ENCODE data around the gene SOX13. TPM values are rescaled to one million over a fixed set of nuclear protein-coding genes. Genes with fewer than 3 reads are reported as not detected.
A peak's percentile ranks its signal among the peaks of the same experiment; 100 is the strongest.

SOX13 gene
- total RNA-seq, 4 donors from 2014 or later = 15.7 to 139 (median 37.9) TPM

GRCh38 chr1:204062106-204062505 is 10.8 kb upstream of the SOX13 start:
- intact Hi-C loops (cut with DNase I; ENCODE audit: low total_unique reads) = no loop called here

GRCh38 chr1:204065174-204065985 is 7.5 kb upstream of the SOX13 start:
- no peak overlapping the region for H3K4me3 ChIP-seq
- intact Hi-C loops (cut with DNase I; ENCODE audit: low total_unique reads) = no loop called here
- no peaks in the 10 kb centered on the region for H3K4me1 ChIP-seq
- no peaks in the 10 kb centered on the region for H3K9me3 ChIP-seq
- H3K27ac ChIP-seq = no peak overlapping the region
- no peaks in the 10 kb centered on the region for H3K36me3 ChIP-seq
- no peak for TF ChIP-seq POLR2A (IDR thresholded peaks at IDR 0.05)
- no peak for TF ChIP-seq CTCF (IDR thresholded peaks at IDR 0.05)
- DNase-seq = peak; percentile 62 to 72
- no peaks in the 10 kb centered on the region for H3K27me3 ChIP-seq

More at GRCh38 chr1:204062106-204062505, 10.8 kb upstream of the SOX13 start:
- H3K27ac ChIP-seq = no peak overlapping the region
- H3K9me3 ChIP-seq = no peaks in the 10 kb centered on the region
- DNase-seq = no peak
- TF ChIP-seq POLR2A (IDR thresholded peaks at IDR 0.05) (no peak), CTCF (IDR thresholded peaks at IDR 0.05) (no peak)
- H3K27me3 ChIP-seq = no peaks in the 10 kb centered on the region
- H3K4me3 ChIP-seq = no peak overlapping the region
- no peaks in the 10 kb centered on the region for H3K4me1 ChIP-seq
- no peaks in the 10 kb centered on the region for H3K36me3 ChIP-seq

GRCh38 chr1:204065986-204066300 is 7.0 kb upstream of the SOX13 start:
- Histone ChIP-seq H3K36me3 (no peaks in the 10 kb centered on the region), H3K27ac (no peak overlapping the region), H3K9me3 (no peaks in the 10 kb centered on the region), H3K4me3 (no peak overlapping the region), H3K27me3 (no peaks in the 10 kb centered on the region), H3K4me1 (no peaks in the 10 kb centered on the region)
- DNase-seq = no peak
- TF ChIP-seq POLR2A (IDR thresholded peaks at IDR 0.05) = no peak
- TF ChIP-seq CTCF (IDR thresholded peaks at IDR 0.05) = no peak
- intact Hi-C loops (cut with DNase I; ENCODE audit: low total_unique reads) = no loop called here

- Histone ChIP-seq H3K27me3 (no peaks in the 10 kb centered on the region), H3K27ac (no peak overlapping the region), H3K4me1 (no peaks in the 10 kb centered on the region), H3K36me3 (no peaks in the 10 kb centered on the region), H3K4me3 (no peak overlapping the region), H3K9me3 (no peaks in the 10 kb centered on the region)
- no peak for DNase-seq
- intact Hi-C loops (cut with DNase I; ENCODE audit: low total_unique reads) = no loop called here
- TF ChIP-seq CTCF (IDR thresholded peaks at IDR 0.05) = no peak
- TF ChIP-seq POLR2A (IDR thresholded peaks at IDR 0.05) = no peak
These were observed 5.0 kb upstream of the SOX13 start for GRCh38 chr1:204067935-204068334.

GRCh38 chr1:204069887-204070286 is 3.0 kb upstream of the SOX13 start:
- intact Hi-C loops (cut with DNase I; ENCODE audit: low total_unique reads) = loop anchor here (5.0 kb wide), 1 partner anchor 57 kb away; no protein-coding TSS in a partner anchor
- no peak for TF ChIP-seq CTCF (IDR thresholded peaks at IDR 0.05)
- TF ChIP-seq POLR2A (IDR thresholded peaks at IDR 0.05) = no peak
- DNase-seq = no peak
- H3K4me3 ChIP-seq = no peak overlapping the region
- no peaks in the 10 kb centered on the region for H3K27me3 ChIP-seq
- H3K27ac ChIP-seq = no peak overlapping the region
- no peaks in the 10 kb centered on the region for H3K4me1 ChIP-seq
- no peaks in the 10 kb centered on the region for H3K9me3 ChIP-seq
- H3K36me3 ChIP-seq = no peaks in the 10 kb centered on the region

Data from uterus (tissue), 4 donors.